ENCODE measurements around the gene KCNA10.
"Not testable (repeated sequence)": the region's sequence is repeated elsewhere in the genome, so short reads cannot be mapped to it uniquely, and the experiment has no call there.

The KCNA10 gene

GRCh38 chr1:110529011-110529410 is 10.0 kb upstream of the KCNA10 start:
- no peak for DNase-seq

GRCh38 chr1:110526201-110526780 is 7.3 kb upstream of the KCNA10 start:
- no peak for DNase-seq

- DNase-seq: no peak
Measured at GRCh38 chr1:110525249-110525595, 6.2 kb upstream of the KCNA10 start.

GRCh38 chr1:110524311-110525248 is 5.6 kb upstream of the KCNA10 start:
- peak; percentile 59 for DNase-seq

- no peak for DNase-seq
Measured at GRCh38 chr1:110523011-110523410, 4.0 kb upstream of the KCNA10 start.

GRCh38 chr1:110522560-110522959 is 3.6 kb upstream of the KCNA10 start:
- no peak for DNase-seq

GRCh38 chr1:110520827-110521226 is 1.9 kb upstream of the KCNA10 start:
- DNase-seq: no peak

GRCh38 chr1:110515891-110516290 is 3.1 kb downstream of the KCNA10 start:
- no peak for DNase-seq

GRCh38 chr1:110515041-110515440 is 3.9 kb downstream of the KCNA10 start:
- no peak for DNase-seq

- no peak for DNase-seq
Measured at GRCh38 chr1:110513511-110513910, 5.5 kb downstream of the KCNA10 start.

GRCh38 chr1:110511436-110511835 is 7.5 kb downstream of the KCNA10 start:
- no peak for DNase-seq

- DNase-seq: not testable (repeated sequence)
Measured at GRCh38 chr1:110510921-110511320, 8.1 kb downstream of the KCNA10 start.

- DNase-seq: no peak
Measured at GRCh38 chr1:110509655-110510054, 9.3 kb downstream of the KCNA10 start.

GRCh38 chr1:110508028-110508940 is 10.7 kb downstream of the KCNA10 start:
- no peak for DNase-seq

GRCh38 chr1:110506541-110506940 is 12.4 kb downstream of the KCNA10 start:
- DNase-seq: no peak

GRCh38 chr1:110505596-110505995 is 13.4 kb downstream of the KCNA10 start:
- no peak for DNase-seq

- no peak for DNase-seq
Measured at GRCh38 chr1:110504226-110504625, 14.7 kb downstream of the KCNA10 start.

GRCh38 chr1:110503471-110503870 is 15.5 kb downstream of the KCNA10 start:
- DNase-seq: no peak

- no peak for DNase-seq
Measured at GRCh38 chr1:110502402-110503151, 16.4 kb downstream of the KCNA10 start.

GRCh38 chr1:110501488-110502132 is 17.4 kb downstream of the KCNA10 start:
- no peak for DNase-seq

- DNase-seq: no peak
Measured at GRCh38 chr1:110498270-110498669, 20.7 kb downstream of the KCNA10 start.
